Suprapubic skin (tissue), 4 donors: ENCODE results near the gene ROBO1.

Source experiments
- CTCF ChIP-seq, 2 donors: fragments of 200-600 bp in 1 of 2; fragments of 450-650 bp in 1 of 2; sonication (generic) in 1 of 2; IDR thresholded peaks; one replicate each; pipeline ENCODE4 v1.5.1; 2016 to 2019; ENCODE audit warnings: antibody characterized with exemption in 2 of 2, mild to moderate bottlenecking in 1 of 2, moderate library complexity in 1 of 2
- POLR2A ChIP-seq, 2 donors: fragments of 450-650 bp; IDR thresholded peaks; one replicate each; pipeline ENCODE4 v1.6.1; 2017; ENCODE audit warnings: antibody characterized with exemption in 2 of 2, mild to moderate bottlenecking in 2 of 2, moderate library complexity in 2 of 2
- POLR2AphosphoS5 ChIP-seq, 3 donors: sonication (generic); formaldehyde crosslinking; IDR thresholded peaks; one replicate each; pipeline ENCODE4 v1.6.1; 2017; ENCODE audit warnings: antibody characterized with exemption in 3 of 3

- TF ChIP-seq CTCF (IDR thresholded peaks at IDR 0.05) (no peak), POLR2A (IDR thresholded peaks at IDR 0.05) (no peak), POLR2AphosphoS5 (IDR thresholded peaks at IDR 0.05) (no peak)
Observed at GRCh38 chr3:79534727-79535126, 233.1 kb downstream of the ROBO1 start.
